GM12801 (cell line): Measurements from ENCODE around the gene MYCT1.

ENCODE experiments used
- TF ChIP-seq, protein P1 (sequence below): IDR thresholded peaks from one replicate; pipeline ENCODE4 v1.5.1; 2011; ENCODE audit warnings: control low read depth; ENCODE audit not compliant: insufficient read length; ENCODE audit errors: extremely low read depth

Gene MYCT1, protein sequence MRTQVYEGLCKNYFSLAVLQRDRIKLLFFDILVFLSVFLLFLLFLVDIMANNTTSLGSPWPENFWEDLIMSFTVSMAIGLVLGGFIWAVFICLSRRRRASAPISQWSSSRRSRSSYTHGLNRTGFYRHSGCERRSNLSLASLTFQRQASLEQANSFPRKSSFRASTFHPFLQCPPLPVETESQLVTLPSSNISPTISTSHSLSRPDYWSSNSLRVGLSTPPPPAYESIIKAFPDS

DNA sequence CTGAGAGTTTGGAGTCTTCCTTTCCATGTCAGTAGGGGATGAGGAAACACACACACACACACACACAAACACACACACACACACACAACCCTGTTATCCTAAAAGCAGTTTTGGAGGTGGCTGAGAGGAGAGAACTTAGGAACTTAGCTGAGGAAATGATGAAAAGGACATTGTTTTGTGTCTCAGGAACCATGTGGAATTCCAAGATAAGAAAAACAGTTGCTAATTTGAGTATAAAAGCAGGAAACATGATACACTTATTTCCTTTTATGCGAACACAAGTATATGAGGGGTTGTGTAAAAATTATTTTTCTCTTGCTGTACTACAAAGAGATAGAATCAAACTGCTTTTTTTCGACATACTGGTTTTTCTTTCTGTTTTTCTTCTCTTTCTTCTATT, at the start of gene MYCT1:
Gene MYCT1, plus strand, starts transcription at position 264 of the 400 bp plus-strand sequence. Its CDS starts 6 bp downstream, at position 270.
- TF ChIP-seq, protein P1, sequence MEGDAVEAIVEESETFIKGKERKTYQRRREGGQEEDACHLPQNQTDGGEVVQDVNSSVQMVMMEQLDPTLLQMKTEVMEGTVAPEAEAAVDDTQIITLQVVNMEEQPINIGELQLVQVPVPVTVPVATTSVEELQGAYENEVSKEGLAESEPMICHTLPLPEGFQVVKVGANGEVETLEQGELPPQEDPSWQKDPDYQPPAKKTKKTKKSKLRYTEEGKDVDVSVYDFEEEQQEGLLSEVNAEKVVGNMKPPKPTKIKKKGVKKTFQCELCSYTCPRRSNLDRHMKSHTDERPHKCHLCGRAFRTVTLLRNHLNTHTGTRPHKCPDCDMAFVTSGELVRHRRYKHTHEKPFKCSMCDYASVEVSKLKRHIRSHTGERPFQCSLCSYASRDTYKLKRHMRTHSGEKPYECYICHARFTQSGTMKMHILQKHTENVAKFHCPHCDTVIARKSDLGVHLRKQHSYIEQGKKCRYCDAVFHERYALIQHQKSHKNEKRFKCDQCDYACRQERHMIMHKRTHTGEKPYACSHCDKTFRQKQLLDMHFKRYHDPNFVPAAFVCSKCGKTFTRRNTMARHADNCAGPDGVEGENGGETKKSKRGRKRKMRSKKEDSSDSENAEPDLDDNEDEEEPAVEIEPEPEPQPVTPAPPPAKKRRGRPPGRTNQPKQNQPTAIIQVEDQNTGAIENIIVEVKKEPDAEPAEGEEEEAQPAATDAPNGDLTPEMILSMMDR = no peak

DNA sequence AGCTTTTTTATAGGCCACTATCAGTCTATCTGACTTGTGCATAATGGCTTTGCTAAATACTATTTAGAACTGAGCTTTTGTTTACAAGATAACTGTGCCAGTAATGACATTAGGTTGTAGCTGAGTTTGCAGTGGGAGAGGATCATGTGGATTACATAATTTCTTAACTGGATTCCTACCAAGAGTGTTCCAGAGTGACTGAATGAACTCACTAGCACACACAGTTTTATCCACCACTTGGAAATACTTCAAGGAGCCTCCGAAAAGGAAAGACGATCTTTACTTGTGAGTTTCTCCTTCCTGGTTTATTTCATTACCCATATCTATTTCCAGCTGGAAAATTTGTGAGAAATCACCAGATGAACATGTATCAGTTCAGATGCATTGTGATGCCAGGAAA, 49.6 kb upstream of the MYCT1 start:
- TF ChIP-seq, protein P1 = no peak

DNA sequence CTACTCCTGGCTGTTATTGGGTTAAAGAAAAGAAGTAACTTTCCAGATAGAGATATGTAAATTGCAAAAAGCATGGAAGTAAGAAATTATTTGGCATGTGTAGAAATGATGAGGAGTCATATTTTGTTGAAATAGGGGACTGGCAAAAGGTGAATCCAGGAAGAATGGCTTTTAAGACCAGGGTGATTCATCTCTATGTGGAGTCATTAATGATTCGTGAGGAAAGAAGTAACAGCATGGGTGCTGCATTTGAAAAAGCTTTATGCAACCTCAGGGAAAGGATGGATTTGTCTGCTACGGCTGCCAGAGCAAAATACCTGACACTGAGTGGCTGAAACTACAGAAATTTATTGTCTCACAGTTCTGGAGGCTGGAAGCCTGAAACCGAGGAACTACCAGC, 45.7 kb upstream of the MYCT1 start:
- TF ChIP-seq, protein P1 = no peak

DNA sequence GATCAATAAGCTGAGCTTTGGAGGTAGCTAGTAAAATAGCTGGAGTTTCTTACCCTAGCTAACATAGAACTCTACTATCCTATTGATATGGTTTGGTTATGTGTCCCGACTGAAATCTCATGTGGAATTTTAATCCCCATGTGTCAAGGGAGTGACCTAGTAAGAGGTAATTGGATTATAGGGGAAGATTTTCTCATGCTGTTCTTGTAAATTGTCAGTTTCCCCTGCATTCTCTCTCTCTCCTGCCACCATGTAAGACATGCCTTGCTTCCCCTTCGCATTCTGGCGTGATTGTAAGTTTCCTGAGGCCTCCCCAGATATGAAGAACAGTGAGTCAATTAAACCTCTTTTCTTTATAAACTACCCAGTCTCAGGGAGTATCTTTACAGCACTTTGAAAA, 35.9 kb upstream of the MYCT1 start:
- TF ChIP-seq, protein P1 = no peak

DNA sequence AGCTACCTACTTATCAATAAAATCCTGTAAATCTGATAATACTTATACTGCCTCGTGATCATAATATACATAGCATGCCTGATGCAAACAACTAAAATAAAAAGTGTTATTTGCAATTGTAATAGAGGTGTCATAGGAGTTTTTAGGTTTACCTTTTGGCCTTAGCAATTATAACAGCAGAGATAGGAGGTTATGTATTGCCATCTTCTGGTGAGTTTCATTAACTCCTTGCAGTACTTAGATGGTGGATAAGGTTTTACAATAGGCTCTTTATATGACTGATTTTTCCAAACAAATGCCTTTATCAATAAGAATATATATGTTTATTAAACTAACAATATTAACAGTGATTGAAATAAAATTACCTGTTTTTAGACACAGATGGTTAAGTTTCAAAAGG, 27.8 kb upstream of the MYCT1 start:
- TF ChIP-seq, protein P1 = no peak

DNA sequence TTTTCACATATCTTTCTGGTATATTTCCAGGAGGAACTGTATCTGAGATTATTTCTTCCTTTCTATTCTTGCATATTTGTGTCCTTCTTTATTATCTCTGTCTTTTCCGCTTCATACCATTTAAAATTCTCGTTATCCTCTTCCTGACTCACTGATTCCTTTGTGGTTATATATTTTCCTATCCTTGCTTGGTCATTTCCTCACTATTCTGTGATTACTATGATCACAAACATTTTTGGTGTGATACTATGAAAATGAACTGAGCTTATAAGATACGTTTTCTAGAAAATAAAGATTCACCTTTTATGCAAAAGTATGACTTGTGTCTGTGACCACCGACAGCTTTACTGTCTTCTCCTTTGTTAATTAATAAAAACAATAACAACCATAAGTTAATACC, 26.5 kb upstream of the MYCT1 start:
- TF ChIP-seq, protein P1 = no peak

DNA sequence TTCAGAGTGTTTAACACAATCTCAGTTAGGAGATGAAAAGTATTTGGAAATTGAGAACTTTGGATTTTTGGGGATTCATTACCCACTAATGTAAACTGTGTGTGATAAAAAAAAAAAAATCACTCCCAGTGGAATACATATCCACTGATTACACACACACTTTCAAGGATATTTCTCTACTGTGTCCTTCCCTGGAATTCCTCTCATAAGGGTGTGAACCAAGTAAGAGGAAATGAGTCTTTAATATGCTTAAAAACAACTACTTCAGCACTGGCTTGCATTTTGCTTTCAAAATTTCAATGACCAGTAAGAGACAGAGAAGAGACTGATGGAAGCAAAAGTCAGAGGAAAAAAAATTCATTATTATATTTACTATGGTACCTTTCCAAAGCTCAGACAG, 24.5 kb upstream of the MYCT1 start:
- TF ChIP-seq, protein P1 = no peak
